ENCODE data around the gene ANXA4.
"Not testable (repeated sequence)": the region's sequence is repeated elsewhere in the genome, so short reads cannot be mapped to it uniquely, and the experiment has no call there.

ANXA4 gene

DNA sequence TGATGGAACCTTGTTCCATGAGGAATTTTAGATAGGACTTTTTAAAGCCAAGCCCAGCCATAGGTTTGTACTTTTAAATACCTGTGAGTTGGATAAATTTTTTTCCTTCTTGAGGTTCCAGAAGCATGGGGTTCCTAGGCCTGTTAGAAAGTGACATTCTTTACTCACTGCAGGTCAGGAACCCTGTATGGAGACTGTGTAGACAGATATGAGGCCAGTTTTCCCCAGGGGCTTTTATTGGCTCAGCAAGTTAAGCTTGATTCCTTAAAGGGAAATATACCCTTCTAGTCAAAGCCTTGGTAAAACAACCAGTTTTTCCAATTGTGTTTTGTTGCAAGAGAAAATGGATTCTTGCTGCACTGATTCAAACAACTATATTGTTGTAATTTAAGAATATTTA lies 49.1 kb downstream of the ANXA4 start:
- no peaks in the 10 kb centered on the region for H3K9me3 Mint-ChIP-seq
- H3K27me3 Mint-ChIP-seq: no peaks in the 10 kb centered on the region
- no peak overlapping the region for H3K27ac Mint-ChIP-seq
- H3K4me1 Mint-ChIP-seq: peaks cover 34% of the 10 kb centered on the region
- no peak for ATAC-seq
- peaks cover 15% of the 10 kb centered on the region for H3K36me3 Mint-ChIP-seq
- H3K4me3 Mint-ChIP-seq: no peak overlapping the region

GRCh38 chr2:69796174-69796573 lies 54.2 kb downstream of the ANXA4 start:
- no peaks in the 10 kb centered on the region for H3K9me3 Mint-ChIP-seq
- peaks cover 6% of the 10 kb centered on the region for H3K36me3 Mint-ChIP-seq
- no peaks in the 10 kb centered on the region for H3K27me3 Mint-ChIP-seq
- ATAC-seq: no peak
- H3K4me3 Mint-ChIP-seq: no peak overlapping the region
- H3K27ac Mint-ChIP-seq: peak overlapping the region; percentile 26
- H3K4me1 Mint-ChIP-seq: peaks cover 33% of the 10 kb centered on the region

DNA sequence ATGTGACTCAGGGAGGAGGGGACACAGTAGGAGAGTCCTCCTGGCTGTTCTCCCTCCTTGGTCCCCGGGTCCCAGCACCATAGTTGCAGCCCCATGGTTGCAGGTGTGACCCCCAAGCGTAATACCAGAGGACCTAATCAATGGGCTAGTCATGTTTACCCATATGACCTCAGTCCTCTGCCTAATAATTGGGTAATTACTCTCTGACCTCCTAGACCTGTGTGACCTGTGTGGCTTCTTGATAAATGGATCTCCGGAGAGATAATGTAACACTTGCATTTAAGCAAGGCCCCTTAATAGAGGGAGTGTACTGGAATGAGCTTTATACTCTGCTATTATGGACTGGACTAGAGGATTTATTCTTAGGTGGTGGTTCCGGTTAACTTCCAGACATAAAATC lies 55.3 kb downstream of the ANXA4 start:
- Mint-ChIP-seq H3K9me3 (no peaks in the 10 kb centered on the region), H3K36me3 (peaks cover 9% of the 10 kb centered on the region), H3K4me3 (no peak overlapping the region), H3K27ac (no peak overlapping the region), H3K4me1 (peaks cover 41% of the 10 kb centered on the region), H3K27me3 (no peaks in the 10 kb centered on the region)
- no peak for ATAC-seq

- Mint-ChIP-seq H3K36me3 (peaks cover 11% of the 10 kb centered on the region), H3K27me3 (no peaks in the 10 kb centered on the region), H3K27ac (peak overlapping the region; percentile 72), H3K4me3 (peak overlapping the region; percentile 54), H3K4me1 (peaks cover 45% of the 10 kb centered on the region), H3K9me3 (no peaks in the 10 kb centered on the region)
- no peak for ATAC-seq
Measured at GRCh38 chr2:69797836-69798289, 55.9 kb downstream of the ANXA4 start.

DNA sequence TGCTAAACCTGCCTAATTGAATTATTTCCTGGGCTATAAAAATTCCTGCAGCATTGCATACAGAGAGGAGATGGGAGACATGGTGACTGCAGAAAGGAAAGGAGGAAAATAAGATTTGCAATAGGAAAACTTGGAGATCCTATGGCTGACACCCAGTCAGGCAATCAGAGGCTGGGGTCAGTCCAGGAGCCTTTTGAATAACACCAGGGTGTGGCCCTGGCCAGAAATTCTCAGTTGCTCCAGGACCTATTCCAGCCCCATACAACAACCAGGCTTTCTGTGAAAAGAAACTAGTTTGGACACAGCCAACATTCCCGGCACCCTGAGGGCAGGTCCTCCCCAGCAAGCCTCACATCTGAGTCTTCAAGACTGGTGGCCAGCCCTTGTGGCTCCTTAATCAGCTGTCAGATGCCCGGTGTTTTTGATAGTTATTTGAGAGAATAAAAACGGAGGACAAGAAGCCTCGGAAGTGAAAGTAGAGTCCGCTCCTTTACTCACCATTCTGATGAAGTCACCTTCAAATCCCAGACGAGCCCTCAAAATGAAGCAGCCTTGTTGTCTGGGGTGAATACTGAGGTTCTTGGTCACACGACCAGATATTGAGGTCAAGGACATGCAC lies 56.5 kb downstream of the ANXA4 start:
- H3K4me1 Mint-ChIP-seq: peaks cover 50% of the 10 kb centered on the region
- peaks cover 12% of the 10 kb centered on the region for H3K36me3 Mint-ChIP-seq
- H3K4me3 Mint-ChIP-seq: peak overlapping the region; percentile 55
- ATAC-seq: no peak
- H3K9me3 Mint-ChIP-seq: no peaks in the 10 kb centered on the region
- H3K27ac Mint-ChIP-seq: peak overlapping the region; percentile 72
- no peaks in the 10 kb centered on the region for H3K27me3 Mint-ChIP-seq

- ATAC-seq: peak; percentile 31
- no peaks in the 10 kb centered on the region for H3K9me3 Mint-ChIP-seq
- no peaks in the 10 kb centered on the region for H3K27me3 Mint-ChIP-seq
- peaks cover 16% of the 10 kb centered on the region for H3K36me3 Mint-ChIP-seq
- H3K4me3 Mint-ChIP-seq: peak overlapping the region; percentile 55
- peak overlapping the region; percentile 72 for H3K27ac Mint-ChIP-seq
- H3K4me1 Mint-ChIP-seq: peaks cover 55% of the 10 kb centered on the region
Measured at GRCh38 chr2:69798909-69799526, 57.1 kb downstream of the ANXA4 start.

GRCh38 chr2:69801745-69802290 lies 59.9 kb downstream of the ANXA4 start:
- Mint-ChIP-seq H3K36me3 (peaks cover 33% of the 10 kb centered on the region), H3K27me3 (no peaks in the 10 kb centered on the region), H3K4me1 (peaks cover 62% of the 10 kb centered on the region), H3K4me3 (no peak overlapping the region), H3K27ac (peak overlapping the region; percentile 34), H3K9me3 (no peaks in the 10 kb centered on the region)
- ATAC-seq: no peak

- not testable (repeated sequence) for H3K27me3 Mint-ChIP-seq, H3K9me3 Mint-ChIP-seq, H3K4me3 Mint-ChIP-seq
- peaks cover 33% of the 10 kb centered on the region for H3K36me3 Mint-ChIP-seq
- H3K4me1 Mint-ChIP-seq: peaks cover 55% of the 10 kb centered on the region
- H3K27ac Mint-ChIP-seq: peak overlapping the region; percentile 34
- peak; percentile 75 for ATAC-seq
Measured at GRCh38 chr2:69802781-69803367, 60.9 kb downstream of the ANXA4 start.

- Mint-ChIP-seq H3K27ac (peak overlapping the region; percentile 44), H3K4me1 (peaks cover 40% of the 10 kb centered on the region), H3K27me3 (no peaks in the 10 kb centered on the region), H3K36me3 (peaks cover 33% of the 10 kb centered on the region), H3K4me3 (no peak overlapping the region), H3K9me3 (no peaks in the 10 kb centered on the region)
- ATAC-seq: no peak
Measured at GRCh38 chr2:69804416-69804815, 62.5 kb downstream of the ANXA4 start.

DNA sequence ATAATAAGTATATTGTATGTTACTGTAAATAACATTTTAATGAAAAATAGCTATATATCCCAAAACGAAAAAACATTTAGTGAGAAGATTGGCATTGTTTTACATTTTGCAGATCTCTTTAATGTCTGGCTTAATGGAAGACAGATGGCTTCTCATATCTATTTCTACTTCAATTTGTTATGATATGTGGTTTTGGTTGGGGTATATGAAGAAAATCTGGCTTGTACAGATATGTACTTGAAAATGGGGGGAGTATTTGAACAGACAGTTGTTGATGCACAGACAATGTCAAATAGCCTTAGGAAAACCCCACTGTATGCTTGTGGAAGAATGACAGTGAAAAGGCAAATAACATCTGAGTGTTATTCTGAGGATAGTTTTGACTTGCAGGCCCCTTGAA lies 64.0 kb downstream of the ANXA4 start:
- H3K27me3 Mint-ChIP-seq: no peaks in the 10 kb centered on the region
- peaks cover 29% of the 10 kb centered on the region for H3K4me1 Mint-ChIP-seq
- no peak overlapping the region for H3K27ac Mint-ChIP-seq
- no peak for ATAC-seq
- H3K9me3 Mint-ChIP-seq: no peaks in the 10 kb centered on the region
- H3K4me3 Mint-ChIP-seq: no peak overlapping the region
- peaks cover 30% of the 10 kb centered on the region for H3K36me3 Mint-ChIP-seq

DNA sequence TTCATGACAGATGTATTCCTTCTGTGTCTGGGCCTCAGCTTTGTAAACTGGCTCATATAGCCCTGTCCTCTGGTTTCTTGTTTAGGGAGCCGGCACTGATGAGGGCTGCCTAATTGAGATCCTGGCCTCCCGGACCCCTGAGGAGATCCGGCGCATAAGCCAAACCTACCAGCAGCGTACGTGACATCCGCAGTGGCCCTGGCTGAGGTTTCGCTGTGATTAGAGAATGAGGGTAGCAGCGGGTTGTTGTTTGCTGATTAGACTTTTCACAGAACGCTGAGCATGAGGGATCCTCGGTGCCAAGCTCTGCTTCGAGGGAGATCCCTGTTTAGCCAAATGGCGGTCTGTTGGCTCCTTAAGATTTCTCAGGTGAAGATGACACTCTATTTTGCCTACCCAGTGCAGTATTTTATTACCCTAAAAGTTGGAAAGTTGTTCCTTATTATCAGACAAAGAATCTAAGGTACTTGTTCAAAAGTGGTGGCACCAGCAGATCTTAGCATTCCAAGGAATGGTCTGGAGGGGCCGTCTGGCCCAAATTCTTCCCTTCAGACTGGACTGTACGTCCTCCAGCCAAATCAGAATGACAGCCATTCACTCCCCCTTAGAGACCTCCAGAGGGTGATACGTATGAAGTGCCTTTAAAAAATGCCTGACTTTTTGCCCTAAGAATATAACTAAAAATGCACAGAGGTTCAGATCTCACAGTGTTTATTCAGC lies 66.0 kb downstream of the ANXA4 start:
- ATAC-seq: no peak

DNA sequence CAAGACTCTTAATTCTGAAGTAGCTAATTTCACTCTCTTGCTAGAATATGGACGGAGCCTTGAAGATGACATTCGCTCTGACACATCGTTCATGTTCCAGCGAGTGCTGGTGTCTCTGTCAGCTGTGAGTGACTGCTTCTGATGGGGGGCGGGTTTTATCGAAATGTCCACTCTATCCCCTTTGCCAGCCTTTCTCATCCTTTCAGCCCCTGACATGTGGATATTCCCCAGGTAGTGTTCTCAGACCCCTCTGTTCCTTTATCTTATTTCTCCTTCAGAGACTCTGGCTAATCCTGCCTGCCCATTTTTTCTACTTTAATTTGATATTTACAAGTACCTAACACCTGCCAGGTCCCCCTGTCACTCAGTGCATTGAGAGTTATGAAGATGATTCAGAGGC lies 68.6 kb downstream of the ANXA4 start:
- Mint-ChIP-seq H3K9me3 (no peaks in the 10 kb centered on the region), H3K27ac (no peak overlapping the region), H3K4me3 (no peak overlapping the region), H3K36me3 (peaks cover 45% of the 10 kb centered on the region), H3K27me3 (no peaks in the 10 kb centered on the region), H3K4me1 (no peaks in the 10 kb centered on the region)
- ATAC-seq: no peak

More for the DNA sequence above, 66.0 kb downstream of the ANXA4 start:
- no peaks in the 10 kb centered on the region for H3K27me3 Mint-ChIP-seq
- peaks cover 16% of the 10 kb centered on the region for H3K4me1 Mint-ChIP-seq
- no peak overlapping the region for H3K4me3 Mint-ChIP-seq
- no peak overlapping the region for H3K27ac Mint-ChIP-seq
- H3K36me3 Mint-ChIP-seq: peaks cover 45% of the 10 kb centered on the region
- no peaks in the 10 kb centered on the region for H3K9me3 Mint-ChIP-seq

DNA sequence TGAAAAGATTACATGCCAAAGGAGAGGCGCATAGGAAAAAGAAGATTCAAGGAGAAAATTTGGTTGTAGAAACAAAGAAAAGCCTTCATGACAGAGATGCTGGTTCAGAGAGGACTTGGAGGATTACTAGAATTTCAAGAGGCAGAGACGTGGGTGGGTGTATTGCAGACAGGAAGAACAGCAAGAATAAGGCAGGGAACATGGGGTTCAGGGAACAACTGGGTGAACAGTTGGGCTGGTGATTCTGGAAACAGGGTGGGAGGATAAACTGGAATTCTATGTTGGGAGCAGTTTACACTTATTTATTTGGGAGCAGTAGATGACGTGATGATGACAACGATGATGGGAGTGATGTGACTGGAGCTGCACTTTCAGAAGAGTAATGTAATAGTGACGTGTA lies 69.1 kb downstream of the ANXA4 start:
- Mint-ChIP-seq H3K27ac (no peak overlapping the region), H3K4me3 (no peak overlapping the region), H3K9me3 (no peaks in the 10 kb centered on the region)

GRCh38 chr2:69811591-69811990 lies 69.7 kb downstream of the ANXA4 start:
- Mint-ChIP-seq H3K4me3 (no peak overlapping the region), H3K4me1 (no peaks in the 10 kb centered on the region)
- no peak for ATAC-seq

More for the DNA sequence above, 69.1 kb downstream of the ANXA4 start:
- H3K4me1 Mint-ChIP-seq: no peaks in the 10 kb centered on the region
- H3K27me3 Mint-ChIP-seq: no peaks in the 10 kb centered on the region
- ATAC-seq: no peak
- peaks cover 41% of the 10 kb centered on the region for H3K36me3 Mint-ChIP-seq

DNA sequence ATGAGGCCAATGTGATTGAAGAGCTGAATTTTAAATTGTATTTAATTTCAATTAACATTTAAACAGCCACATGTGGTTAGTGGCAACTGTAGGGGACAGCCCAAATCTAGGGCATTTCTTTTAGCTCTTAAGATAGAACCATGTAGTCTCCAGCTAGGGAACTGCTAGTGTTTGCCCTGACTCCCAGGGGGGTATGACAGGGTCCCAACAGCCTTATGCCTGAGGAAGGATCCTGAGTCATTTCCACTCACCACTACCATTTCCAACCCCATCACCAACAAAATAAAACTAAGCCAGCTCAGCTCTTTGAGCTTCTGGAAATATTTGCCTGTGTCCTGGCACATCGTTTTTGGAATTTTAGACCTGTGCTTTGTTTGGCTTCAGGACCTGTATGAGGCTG lies 73.8 kb downstream of the ANXA4 start:
- H3K9me3 Mint-ChIP-seq: no peaks in the 10 kb centered on the region
- no peak for ATAC-seq
- H3K4me3 Mint-ChIP-seq: no peak overlapping the region
- H3K36me3 Mint-ChIP-seq: peaks cover 42% of the 10 kb centered on the region
- no peaks in the 10 kb centered on the region for H3K27me3 Mint-ChIP-seq
- no peaks in the 10 kb centered on the region for H3K4me1 Mint-ChIP-seq
- no peak overlapping the region for H3K27ac Mint-ChIP-seq

More at GRCh38 chr2:69811591-69811990, 69.7 kb downstream of the ANXA4 start:
- Mint-ChIP-seq H3K27ac (no peak overlapping the region), H3K9me3 (no peaks in the 10 kb centered on the region), H3K36me3 (peaks cover 35% of the 10 kb centered on the region), H3K27me3 (no peaks in the 10 kb centered on the region)

Measured in stimulated activated memory B cell treated with anti-CD40 and anti-IgM and Interleukin-4, amounts not matched to agents 10 μg/mL and 1 μg/mL and 100 μg/mL, for 72 hours (primary cell).